Mucosa of descending colon (tissue), 3 donors: ENCODE measurements around the gene PCBP3. TPM values are rescaled to one million over a fixed set of nuclear protein-coding genes. Genes with fewer than 3 reads are reported as not detected.

Experiments used
- ATAC-seq: fragments of 200-7000 bp; cut with Tn5 transposase; one replicate; pipeline ENCODE4 v1.9.1; 2020; ENCODE audit warnings: mild to moderate bottlenecking, moderate library complexity
- DNase-seq, 3 donors: peaks; one replicate each; pipeline ENCODE4 v3.0.0-alpha.2; 2020
- H3K36me3 ChIP-seq: fragments of 200-600 bp; one replicate; pipeline ENCODE4 v1.8.0; 2021; ENCODE audit warnings: low read depth, mild to moderate bottlenecking
- H3K4me1 ChIP-seq: fragments of 200-600 bp; one replicate; pipeline ENCODE4 v1.8.0; 2021; ENCODE audit warnings: low read depth, mild to moderate bottlenecking
- H3K4me3 ChIP-seq: fragments of 200-600 bp; one replicate; pipeline ENCODE4 v1.8.0; 2021; ENCODE audit warnings: mild to moderate bottlenecking
- H3K9me3 ChIP-seq: fragments of 200-600 bp; one replicate; pipeline ENCODE4 v1.8.0; 2021; ENCODE audit warnings: mild to moderate bottlenecking
- intact Hi-C, 2 donors: fragments of 100-400 bp; cut with DNase I in 1 of 2; cut with micrococcal nuclease in 1 of 2; formaldehyde crosslinking; loops; one replicate each; pipeline versions ENCODE4 v1.11.0 to v1.11.1; 2022; cut with DNase I, micrococcal nuclease
- long read RNA-seq, 2 donors: library from polyadenylated mRNA; unstranded; transcript quantifications; one replicate each; pipeline ENCODE4 v2.0.0, GENCODE V29; 2019 to 2021
- total RNA-seq, 3 donors: library from RNA; stranded (reverse); fragmentation: NEBNext Ultra II Directional in 2 of 3; extraction: Animal tissue kit (Norgen Biotek cat#: 25700) in 2 of 3; gene quantifications; one replicate each; pipeline versions ENCODE4 v1.2.1 to v1.2.4, GENCODE V29; 2021 to 2023
- TF ChIP-seq, protein P1 (sequence below): fragments of 200-600 bp; IDR thresholded peaks from one replicate; pipeline ENCODE4 v1.8.0; 2022; ENCODE audit warnings: antibody characterized with exemption, mild to moderate bottlenecking
- donor health status: DM: no; HTN: no; CAD: no; lungs with moderate emphysema.
- donor health status: DM: no; HTN: no; CAD: no.
- donor health status: DM: no; HTN: yes; CAD: no.

PCBP3 gene
- 10 to 100 TPM in 1 of 3 donors, 1 to 10 TPM in 2; 4.5 to 18.4 (median 7.6) TPM for total RNA-seq
- long read RNA-seq, donor 1, partial matches to known transcripts, result 0 of 22 reads
- long read RNA-seq, donor 1, other reads (novel, unspliced or antisense), result 18 of 22 reads
- long read RNA-seq, donor 2, partial matches to known transcripts, result 0 of 2 reads
- long read RNA-seq, donor 2, other reads (novel, unspliced or antisense), result 2 of 2 reads

DNA sequence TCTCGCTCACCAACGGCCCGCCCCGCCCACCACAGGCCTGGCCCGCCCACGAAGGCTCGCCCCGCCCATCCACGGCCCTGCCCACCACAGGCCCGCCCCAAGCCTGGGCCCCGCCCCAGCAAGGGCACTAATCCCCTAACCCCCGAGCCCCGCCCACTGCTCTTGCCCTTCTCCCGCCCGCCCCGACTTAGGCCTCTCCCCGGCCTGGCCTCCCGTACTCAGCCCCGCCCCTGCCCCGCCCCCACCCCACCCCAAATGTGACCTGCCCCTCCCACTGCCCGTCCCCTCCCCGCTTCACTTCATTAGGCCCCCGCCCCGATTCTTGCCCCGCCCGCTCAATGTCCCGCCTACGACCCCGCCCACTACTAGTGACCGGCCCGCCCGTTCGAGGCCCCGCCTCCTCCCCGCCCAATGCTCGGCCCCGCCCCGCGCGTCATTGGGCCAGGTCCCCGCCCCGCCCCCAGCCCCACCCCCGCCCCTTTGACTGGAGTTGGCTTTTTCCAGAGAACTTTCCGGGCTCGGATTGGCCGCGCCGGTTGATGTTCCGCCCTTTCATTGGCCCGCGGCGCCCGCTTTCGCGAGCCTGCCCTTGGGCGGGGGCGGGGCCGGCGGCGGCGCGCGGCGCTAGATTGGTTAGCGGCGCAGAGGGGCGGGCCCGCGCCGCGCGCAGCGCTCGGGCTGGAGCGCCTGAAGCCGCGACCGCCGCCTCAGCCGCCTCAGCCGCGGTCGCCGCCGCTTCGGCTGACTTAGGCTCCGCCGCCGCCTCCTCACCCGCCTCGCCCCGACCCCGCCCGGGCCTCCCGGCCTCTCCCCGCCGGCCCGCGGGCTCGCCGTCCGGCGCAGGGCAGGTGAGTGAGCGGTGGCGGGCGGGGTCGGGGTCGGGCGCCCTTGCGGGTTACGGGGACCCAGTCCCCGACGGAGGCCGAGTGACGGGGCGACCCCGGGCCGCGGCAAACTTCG lies at the start of gene PCBP3:
PCBP3 (plus strand) TSS at position 705 of the 960 bp plus-strand sequence. CDS start 206,361 bp downstream, outside the sequence.
- Histone ChIP-seq H3K4me3 (peak within 1 kb of the TSS; percentile 24), H3K4me1 (peaks cover 20% of the 10 kb centered on the region), H3K36me3 (no peaks in the 10 kb centered on the region), H3K9me3 (no peaks in the 10 kb centered on the region)
- TF ChIP-seq, protein P1, sequence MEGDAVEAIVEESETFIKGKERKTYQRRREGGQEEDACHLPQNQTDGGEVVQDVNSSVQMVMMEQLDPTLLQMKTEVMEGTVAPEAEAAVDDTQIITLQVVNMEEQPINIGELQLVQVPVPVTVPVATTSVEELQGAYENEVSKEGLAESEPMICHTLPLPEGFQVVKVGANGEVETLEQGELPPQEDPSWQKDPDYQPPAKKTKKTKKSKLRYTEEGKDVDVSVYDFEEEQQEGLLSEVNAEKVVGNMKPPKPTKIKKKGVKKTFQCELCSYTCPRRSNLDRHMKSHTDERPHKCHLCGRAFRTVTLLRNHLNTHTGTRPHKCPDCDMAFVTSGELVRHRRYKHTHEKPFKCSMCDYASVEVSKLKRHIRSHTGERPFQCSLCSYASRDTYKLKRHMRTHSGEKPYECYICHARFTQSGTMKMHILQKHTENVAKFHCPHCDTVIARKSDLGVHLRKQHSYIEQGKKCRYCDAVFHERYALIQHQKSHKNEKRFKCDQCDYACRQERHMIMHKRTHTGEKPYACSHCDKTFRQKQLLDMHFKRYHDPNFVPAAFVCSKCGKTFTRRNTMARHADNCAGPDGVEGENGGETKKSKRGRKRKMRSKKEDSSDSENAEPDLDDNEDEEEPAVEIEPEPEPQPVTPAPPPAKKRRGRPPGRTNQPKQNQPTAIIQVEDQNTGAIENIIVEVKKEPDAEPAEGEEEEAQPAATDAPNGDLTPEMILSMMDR, result no peak
- intact Hi-C loops, result no loop called here
- peak; percentile 89 for ATAC-seq
- peak; percentile 98 to 99 (median 99) for DNase-seq

DNA sequence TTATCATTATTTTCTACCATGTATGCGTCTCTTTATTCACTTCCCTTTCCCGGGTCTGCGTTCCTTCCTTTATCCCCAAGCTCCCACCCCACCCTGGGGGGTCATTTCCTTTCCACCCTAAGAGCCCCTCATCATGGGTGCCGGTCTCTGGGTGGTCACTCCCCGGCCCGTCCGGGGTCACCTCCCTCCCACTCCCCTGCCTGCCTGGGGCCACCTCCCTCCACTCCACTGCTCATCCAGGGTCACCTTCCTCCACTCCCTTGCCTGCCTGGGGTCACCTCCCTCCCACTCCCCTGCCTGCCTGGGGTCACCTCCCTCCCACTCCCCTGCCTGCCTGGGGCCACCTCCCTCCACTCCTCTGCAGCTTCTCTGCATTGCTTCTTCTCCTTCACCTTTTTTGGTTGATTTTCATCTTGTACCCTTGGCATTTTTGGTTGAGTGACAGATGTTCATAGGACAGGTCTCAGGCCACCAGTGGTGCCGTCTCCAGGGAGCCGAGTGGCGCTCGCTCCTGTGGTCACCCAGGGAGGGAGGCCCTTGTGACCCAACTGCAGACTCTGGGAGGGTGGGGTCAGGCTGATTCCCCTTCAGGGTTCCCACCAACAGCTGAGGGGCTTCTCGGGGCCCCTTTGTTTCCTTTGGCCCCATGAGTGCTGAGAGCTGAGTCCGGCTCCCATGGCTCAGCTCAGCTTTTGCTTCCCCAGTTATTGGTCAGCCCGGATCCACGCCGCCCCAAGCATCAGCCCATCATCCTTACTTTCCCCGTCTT lies 48.6 kb upstream of the PCBP3 start:
- intact Hi-C loops, result loop anchor here in 1 of 2 donors (5.0 kb wide), 1 partner anchor 38 kb away; no protein-coding TSS in a partner anchor
- H3K36me3 ChIP-seq, result no peaks in the 10 kb centered on the region
- TF ChIP-seq, protein P1, result no peak
- ATAC-seq (no peak), DNase-seq (peak in 1 of 3 donors; percentile 12)
- H3K9me3 ChIP-seq, result no peaks in the 10 kb centered on the region
- no peak overlapping the region for H3K4me3 ChIP-seq
- no peaks in the 10 kb centered on the region for H3K4me1 ChIP-seq

DNA sequence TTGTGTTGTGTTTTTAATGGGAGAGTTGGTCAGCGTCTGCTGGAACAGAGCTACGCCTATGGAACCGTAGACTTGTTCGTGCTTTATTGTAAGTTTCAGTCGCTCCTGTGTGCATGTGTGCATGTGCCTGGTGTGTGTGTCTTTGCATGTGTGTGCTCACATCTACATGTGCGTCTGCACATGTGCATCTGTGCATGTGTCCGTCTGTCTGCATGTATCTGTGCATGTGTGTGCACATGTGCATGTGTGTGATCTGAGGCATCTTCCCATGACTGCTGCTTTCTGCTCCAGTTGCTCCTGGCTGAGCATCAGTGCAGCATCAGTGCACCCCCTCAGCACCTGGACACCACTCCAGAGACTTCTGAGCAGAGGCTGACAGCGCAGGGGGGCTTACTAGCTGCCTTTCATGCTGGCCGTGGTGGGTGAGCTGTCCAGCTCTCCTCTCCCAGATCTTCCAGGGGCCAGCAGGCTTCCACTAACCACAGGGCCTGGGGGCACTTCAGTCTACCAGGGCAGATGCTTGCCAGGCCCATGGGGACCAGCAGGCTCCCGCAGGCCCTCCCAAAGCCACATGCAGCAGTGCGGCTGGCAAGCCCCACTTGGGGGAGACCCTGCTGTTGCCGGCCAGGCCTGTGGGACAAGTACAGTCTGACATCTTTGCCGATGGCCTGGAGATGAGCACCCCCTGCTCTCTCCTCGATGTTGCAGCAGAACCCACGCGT lies 47.8 kb upstream of the PCBP3 start:
- intact Hi-C loops, result loop anchor here in 1 of 2 donors (5.0 kb wide), 1 partner anchor 38 kb away; no protein-coding TSS in a partner anchor
- peak in 1 of 3 donors; percentile 14 for DNase-seq

DNA sequence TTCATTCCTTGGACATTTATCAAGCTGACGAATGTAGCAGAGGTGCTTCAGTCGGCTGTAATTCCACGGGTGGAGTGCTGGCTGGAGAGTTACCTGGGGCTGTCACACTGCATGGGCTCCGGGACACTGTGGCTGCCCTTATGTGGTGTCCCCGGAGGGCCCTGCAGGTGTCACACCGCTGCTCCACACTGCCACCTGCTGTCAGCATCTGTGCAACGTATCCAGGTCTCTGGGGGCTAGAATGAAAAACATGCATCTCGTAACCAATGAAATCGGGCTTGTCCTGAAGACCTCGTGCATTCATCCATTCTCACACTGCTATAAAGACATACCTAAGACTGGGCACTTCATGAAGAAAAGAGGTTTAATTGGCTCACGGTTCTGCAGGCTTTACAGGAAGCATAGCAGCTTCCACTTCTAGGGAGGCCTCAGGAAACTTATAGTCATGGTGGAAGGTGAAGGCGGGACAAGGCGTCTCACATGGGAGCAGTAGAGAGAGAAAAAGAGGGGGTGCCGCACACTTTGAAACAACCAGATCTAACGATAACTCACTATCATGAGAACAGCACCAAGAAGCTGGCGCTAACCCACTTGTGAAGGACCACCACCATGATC lies 46.7 kb upstream of the PCBP3 start:
- Histone ChIP-seq H3K4me1 (no peaks in the 10 kb centered on the region), H3K9me3 (no peaks in the 10 kb centered on the region), H3K36me3 (no peaks in the 10 kb centered on the region), H3K4me3 (no peak overlapping the region)
- DNase-seq (peak; percentile 74 to 90 (median 83)), ATAC-seq (peak; percentile 88)
- intact Hi-C loops, result loop anchor here in 1 of 2 donors (5.0 kb wide), 1 partner anchor 40 kb away; no protein-coding TSS in a partner anchor
- TF ChIP-seq, protein P1, result peak; percentile 79

More for the DNA sequence above, 47.8 kb upstream of the PCBP3 start:
- ATAC-seq, result no peak
- no peaks in the 10 kb centered on the region for H3K9me3 ChIP-seq
- TF ChIP-seq, protein P1, result no peak
- H3K4me1 ChIP-seq, result no peaks in the 10 kb centered on the region
- H3K36me3 ChIP-seq, result no peaks in the 10 kb centered on the region
- no peak overlapping the region for H3K4me3 ChIP-seq
